WTC11 (cell line): Measurements from ENCODE around the gene BNC2.

Experiments used
- ATF1 ChIP-seq: sonication (generic); formaldehyde crosslinking; IDR thresholded peaks from 2 replicates; pipeline ENCODE4 v1.8.1; 2023; ENCODE audit warnings: mild to moderate bottlenecking, moderate library complexity, missing genetic modification reagents
- CREM ChIP-seq: sonication (generic); formaldehyde crosslinking; IDR thresholded peaks from 2 replicates; pipeline ENCODE4 v1.8.1; 2022; ENCODE audit warnings: mild to moderate bottlenecking, missing genetic modification reagents, moderate library complexity
- CTCF ChIP-seq: fragments of 200-600 bp; IDR thresholded peaks from 2 replicates; pipeline ENCODE4 v1.8.0; 2022; ENCODE audit warnings: antibody characterized with exemption
- ELF4 ChIP-seq: sonication (generic); formaldehyde crosslinking; IDR thresholded peaks from 2 replicates; pipeline ENCODE4 v1.8.1; 2022; ENCODE audit warnings: low read depth, mild to moderate bottlenecking, moderate library complexity, missing genetic modification reagents
- ETV6 ChIP-seq: sonication (generic); formaldehyde crosslinking; IDR thresholded peaks from 2 replicates; pipeline ENCODE4 v1.8.1; 2022; ENCODE audit warnings: mild to moderate bottlenecking, missing genetic modification reagents
- IRF2 ChIP-seq: sonication (generic); formaldehyde crosslinking; IDR thresholded peaks from 2 replicates; pipeline ENCODE4 v1.8.0; 2022; ENCODE audit warnings: low read depth, missing genetic modification reagents, borderline replicate concordance
- MAX ChIP-seq: sonication (generic); formaldehyde crosslinking; IDR thresholded peaks from 2 replicates; pipeline ENCODE4 v1.8.0; 2022; ENCODE audit warnings: mild to moderate bottlenecking, missing genetic modification reagents
- SP1 ChIP-seq: sonication (generic); formaldehyde crosslinking; conservative IDR thresholded peaks from 2 replicates; pipeline ENCODE4 v1.8.1; 2022; ENCODE audit warnings: missing genetic modification reagents
- TCF7 ChIP-seq: sonication (generic); formaldehyde crosslinking; IDR thresholded peaks from 2 replicates; pipeline ENCODE4 v1.8.0; 2022; ENCODE audit warnings: mild to moderate bottlenecking, low read depth, missing genetic modification reagents, moderate library complexity

- no peak for TF ChIP-seq MAX (CRISPR knock-in tag)
- no peak for TF ChIP-seq CTCF
- TF ChIP-seq IRF2: no peak
- TF ChIP-seq SP1 (CRISPR knock-in tag): no peak
- TF ChIP-seq CREM (CRISPR knock-in tag): no peak
- TF ChIP-seq TCF7 (CRISPR knock-in tag): no peak
- TF ChIP-seq ETV6 (CRISPR knock-in tag): no peak
- TF ChIP-seq ATF1: no peak
- no peak for TF ChIP-seq ELF4 (CRISPR knock-in tag)
Measured at GRCh38 chr9:16406526-16407225, 463.8 kb downstream of the BNC2 start.
